HG03139 (cell line): Measurements from ENCODE around the gene LARP4.
"Not testable (repeated sequence)": the region's sequence is repeated elsewhere in the genome, so short reads cannot be mapped to it uniquely, and the experiment has no call there.

ENCODE experiments used
- ATAC-seq: cut with Tn5 transposase; IDR thresholded peaks from one replicate; pipeline ENCODE4 v1.9.1; 2021; ENCODE audit not compliant: unreplicated experiment

LARP4 gene

DNA sequence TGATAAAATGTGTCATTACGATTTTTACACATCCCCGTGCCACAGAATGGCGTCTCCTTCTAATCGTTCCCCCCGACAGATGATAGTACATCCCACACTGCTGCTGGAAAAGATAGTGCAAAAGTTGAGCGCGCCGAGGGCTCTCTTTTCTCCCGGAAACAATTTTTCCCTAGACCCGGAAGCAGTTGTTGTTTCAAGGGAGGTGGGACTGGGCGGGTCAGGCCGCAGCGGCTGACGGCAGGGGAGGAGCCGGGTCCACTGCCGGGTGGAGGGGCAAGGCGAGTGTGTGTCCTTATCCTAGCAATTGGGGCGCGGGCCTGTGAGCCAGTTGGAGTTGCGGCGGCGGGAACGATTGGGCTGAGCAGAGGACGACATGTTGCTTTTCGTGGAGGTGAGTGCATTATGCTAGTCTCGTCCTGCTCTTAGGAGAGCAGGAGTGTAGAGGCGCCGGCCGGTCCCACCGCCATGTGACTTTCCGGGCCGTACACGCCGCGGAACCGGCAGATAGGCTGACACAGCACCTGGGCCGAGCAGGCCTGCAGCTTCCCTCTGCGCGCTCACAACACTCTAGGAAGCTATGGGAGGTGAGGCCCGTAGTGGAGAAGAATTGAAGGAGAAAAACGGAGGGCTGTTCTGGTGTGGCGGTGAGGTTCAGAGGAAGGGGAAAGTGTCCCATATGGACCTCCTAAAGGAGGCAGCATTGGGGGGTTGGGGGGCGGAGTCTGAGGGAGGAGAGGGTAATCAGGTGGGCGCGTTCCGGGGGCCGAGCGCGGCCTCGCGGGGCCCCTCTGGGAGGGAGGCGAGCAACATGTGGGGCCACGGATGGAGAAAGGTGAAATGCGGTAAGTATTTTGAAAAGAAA lies at the start of gene LARP4:
LARP4 (plus strand) TSS at position 248 of the 862 bp plus-strand sequence; CDS start at position 374, 126 bp downstream.
- ATAC-seq = peak; percentile 95

- no peak for ATAC-seq
These were observed 49.3 kb upstream of the LARP4 start for GRCh38 chr12:50351120-50352043.

DNA sequence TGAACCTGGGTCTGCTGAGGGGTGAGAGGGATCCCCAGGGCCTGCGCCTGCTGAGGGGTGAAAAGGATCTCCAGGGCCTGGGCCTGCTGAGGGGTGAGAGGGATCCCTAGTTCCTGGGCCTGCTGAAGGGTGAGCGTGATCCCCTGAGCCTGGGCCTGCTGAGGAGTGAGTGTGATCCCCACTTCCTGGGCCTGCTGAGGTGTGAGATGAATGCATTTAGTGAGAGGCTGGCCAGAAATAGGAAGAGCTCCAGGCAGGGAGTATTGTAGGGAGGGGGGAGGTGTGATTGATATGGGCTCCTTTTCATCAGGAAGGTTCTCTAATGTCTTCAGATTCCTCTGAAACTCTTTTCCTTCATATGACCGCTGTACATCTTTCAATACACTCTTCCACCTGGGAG lies 47.3 kb upstream of the LARP4 start:
- no peak for ATAC-seq

DNA sequence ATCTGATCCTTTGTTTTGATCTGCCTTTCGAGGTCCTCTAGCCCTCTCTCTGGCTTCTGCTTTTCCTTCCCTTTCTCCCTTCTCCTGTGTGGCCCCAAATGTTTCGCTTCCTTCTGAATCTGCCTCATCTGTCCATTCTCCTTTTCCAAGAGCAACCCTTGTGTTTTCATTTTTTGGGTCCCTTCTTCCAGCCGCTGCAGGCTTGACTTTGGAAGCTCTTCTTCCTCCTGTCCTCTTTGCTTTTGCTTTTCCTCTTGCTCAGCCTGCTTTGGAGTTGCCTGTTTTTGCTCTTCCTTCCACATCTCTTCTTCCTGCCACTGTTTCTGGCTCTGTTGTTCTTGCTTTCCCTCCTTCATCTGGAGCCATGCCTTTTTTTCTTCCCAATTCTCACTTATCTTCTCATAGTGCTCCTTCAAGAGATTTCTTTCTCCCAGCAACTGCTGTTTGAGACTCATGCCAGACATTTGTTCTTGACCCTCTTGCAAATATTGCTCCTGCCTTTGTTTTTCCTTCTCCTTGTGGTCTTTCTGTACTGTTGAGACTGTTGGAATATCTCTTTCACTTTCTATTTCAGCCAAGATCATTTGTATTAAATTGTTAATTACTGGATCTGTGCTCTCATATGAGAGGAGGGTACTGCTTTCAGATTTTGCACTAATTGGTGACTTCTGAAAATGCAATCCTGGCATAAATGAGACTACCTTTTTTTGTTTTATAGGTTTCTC lies 46.7 kb upstream of the LARP4 start:
- no peak for ATAC-seq

DNA sequence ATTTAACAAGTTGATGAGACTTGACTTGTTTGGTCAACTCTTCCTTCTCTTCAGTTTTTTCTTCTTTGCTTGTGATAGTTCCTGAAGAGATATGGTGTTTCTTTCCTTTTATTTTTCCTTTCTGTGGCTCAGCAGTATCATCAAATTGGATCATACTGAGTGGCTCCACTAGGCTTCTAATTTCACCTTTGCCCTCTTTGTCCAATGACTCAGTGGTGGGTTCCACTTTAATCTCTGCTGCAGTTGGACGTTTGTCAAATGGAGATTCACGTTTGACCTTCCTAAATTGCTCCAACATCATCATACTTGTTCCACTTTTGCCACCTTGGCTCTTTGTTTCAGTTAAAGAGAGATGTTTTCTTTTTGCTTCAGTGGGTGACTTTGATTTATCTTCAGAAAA lies 45.8 kb upstream of the LARP4 start:
- ATAC-seq = no peak

DNA sequence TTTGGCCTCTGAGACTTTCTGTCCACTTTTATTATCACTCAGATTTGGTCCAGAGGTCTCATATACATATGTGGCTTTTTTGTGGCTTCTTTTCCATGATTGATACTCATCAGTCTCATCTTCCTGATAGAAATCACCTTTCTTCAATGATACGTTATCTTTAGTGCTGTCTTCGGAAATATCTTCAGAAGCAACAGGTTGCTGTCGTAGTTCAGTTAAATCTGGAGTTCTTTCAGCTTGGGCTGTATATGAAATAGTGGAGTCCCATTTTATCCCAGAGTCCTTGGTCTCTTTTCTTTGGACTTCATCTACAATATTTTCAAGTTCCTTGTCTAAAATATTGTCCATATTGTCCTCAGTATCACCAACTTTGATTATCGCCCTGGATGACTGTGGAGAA lies 45.3 kb upstream of the LARP4 start:
- no peak for ATAC-seq

GRCh38 chr12:50362671-50363070 lies 38.0 kb upstream of the LARP4 start:
- no peak for ATAC-seq

DNA sequence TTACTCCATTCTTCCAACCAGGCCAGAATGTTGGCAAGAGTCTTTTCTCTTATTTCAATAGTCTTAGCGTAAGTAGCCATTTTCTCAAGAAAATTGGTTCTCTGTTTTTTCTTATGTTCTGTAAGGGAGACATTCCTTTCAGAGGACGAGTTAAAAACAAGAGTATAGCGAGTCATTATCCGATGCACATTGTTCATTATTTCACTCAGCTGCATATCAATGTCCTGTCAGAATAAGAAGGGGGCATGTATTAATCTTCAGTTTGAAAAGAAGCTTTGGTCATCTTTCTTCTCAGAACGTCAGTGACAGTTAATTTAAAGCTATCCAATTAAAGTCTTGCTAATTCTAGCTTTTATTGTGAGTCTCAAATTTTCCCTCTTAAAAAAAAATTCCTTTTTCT lies 37.5 kb upstream of the LARP4 start:
- no peak for ATAC-seq

- no peak for ATAC-seq
These were observed 34.8 kb upstream of the LARP4 start for GRCh38 chr12:50365709-50366406.

GRCh38 chr12:50370672-50371071 lies 30.0 kb upstream of the LARP4 start:
- ATAC-seq = not testable (repeated sequence)

DNA sequence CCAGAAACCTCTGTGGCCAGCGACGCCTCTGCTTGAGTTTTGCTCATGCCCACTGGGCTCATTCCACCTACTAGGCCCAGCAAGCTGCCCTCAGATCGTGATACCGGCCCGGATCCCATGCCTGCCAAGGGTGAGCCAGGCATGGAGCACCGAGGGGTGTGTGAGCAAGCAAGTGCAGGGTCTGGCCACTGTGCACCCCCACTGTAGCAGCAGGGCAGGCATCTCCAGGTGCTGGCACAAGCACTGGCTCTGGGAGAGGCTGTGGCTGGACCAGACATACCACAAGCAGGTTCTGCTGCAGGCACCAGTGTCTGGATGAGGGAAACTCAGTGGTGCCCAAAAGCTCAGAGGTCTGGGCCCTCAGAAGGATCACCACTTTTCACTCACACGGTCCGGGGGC lies 24.9 kb upstream of the LARP4 start:
- ATAC-seq = no peak

GRCh38 chr12:50380761-50381325 lies 19.8 kb upstream of the LARP4 start:
- ATAC-seq = no peak

GRCh38 chr12:50387487-50387886 lies 13.2 kb upstream of the LARP4 start:
- no peak for ATAC-seq

- ATAC-seq = no peak
These were observed 12.7 kb upstream of the LARP4 start for GRCh38 chr12:50387972-50388478.

DNA sequence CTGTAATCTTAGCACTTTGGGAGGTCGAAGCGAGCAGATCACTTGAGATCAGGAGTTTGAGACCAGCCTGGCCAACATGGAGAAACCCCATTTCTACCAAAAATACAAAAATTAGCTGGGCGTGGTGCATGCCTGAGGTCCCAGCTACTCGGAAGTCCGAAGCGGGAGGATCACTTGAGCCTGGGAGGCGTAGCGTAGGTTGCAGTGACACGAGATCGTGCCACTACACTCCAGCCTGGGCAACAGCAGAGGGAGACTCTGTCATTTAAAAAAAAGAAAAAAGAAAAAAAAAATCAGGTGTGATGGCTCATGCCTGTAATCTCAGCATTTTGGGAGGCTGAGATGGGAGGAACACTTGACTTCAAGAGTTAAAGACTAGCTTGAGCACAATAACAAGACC lies 11.9 kb upstream of the LARP4 start:
- ATAC-seq = not testable (repeated sequence)

DNA sequence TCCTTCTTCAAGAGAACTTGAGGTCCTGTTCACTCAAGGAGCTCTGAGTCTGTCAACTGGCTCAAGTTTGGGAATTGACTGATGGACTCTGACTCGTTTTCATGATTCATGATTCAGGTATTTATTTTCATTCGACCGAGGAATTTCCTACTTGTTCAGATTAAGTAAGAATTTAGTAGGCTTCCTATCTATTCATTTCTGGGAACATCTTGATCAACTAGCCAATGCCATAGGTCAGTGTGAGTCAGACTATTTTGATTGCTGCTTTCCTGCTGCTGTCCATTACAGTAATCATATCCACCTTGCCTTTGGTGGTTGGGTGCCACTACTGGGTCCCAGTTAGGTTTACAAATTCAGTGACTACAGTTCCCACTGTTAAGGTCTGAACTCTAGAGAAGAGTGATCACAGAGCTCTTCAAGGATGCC lies 10.4 kb upstream of the LARP4 start:
- no peak for ATAC-seq

- ATAC-seq = no peak
These were observed 6.1 kb upstream of the LARP4 start for GRCh38 chr12:50394469-50395029.

DNA sequence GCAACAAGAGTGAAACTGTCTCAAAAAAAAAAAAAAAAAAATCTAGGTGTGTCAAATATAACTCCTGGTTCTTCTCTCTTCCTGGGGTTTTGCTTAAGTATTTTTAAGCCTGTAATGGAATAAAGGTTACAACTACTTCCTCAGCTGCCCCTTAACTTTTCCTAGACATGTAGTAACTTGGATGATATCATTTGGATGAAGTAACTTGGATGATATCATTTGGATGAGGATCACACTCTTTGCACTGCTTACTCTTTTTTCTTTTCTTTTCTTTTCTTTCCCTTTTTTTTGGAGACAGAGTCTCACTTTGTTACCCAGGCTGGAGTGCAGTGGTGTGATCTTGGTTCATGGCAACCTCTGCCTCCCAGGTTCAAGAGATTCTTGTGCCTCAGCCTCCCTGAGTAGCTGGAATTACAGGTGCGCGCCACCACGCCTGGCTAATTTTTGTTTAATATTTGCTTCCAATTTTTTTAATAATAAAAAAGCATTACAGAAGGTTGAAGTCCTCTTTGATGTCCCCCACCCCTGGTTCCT lies 3.5 kb upstream of the LARP4 start:
- ATAC-seq = no peak

DNA sequence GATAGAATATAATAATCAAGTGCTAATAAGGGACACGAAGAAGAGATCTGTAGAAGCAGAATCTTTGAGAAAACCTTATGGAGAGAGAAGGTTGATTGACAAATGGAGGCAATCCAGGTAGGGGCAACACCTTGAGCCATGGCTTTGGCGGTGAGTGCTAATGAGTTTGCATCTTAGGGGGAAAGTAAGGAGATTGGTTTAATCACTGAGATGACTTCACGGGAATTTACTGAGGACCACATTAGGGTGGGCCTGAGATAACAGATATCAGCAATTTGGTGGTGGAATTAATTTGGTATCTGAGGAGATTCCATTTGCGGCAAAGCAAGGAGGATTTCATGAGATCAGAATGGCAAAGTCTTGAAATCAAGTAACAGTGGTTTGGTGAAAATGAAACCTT lies 1.8 kb upstream of the LARP4 start:
- no peak for ATAC-seq
